GM06990 (cell line): ENCODE data around the gene EPHX1.

Source experiments
- DNase-seq: peaks from one replicate; pipeline ENCODE4 v3.0.0-alpha.2; 2011; ENCODE audit not compliant: insufficient read length; ENCODE audit errors: extremely low read depth
- H3K27me3 ChIP-seq: replicated peaks from 2 replicates; pipeline ENCODE4 v1.6.0; 2011; ENCODE audit warnings: low read length; ENCODE audit not compliant: control insufficient read depth, insufficient read depth
- H3K36me3 ChIP-seq: 2 replicates; pipeline ENCODE4 v1.5.1; 2011; ENCODE audit warnings: low read length; ENCODE audit not compliant: control insufficient read depth, insufficient read depth
- H3K4me3 ChIP-seq: replicated peaks from 2 replicates; pipeline ENCODE4 v1.5.1; 2011; ENCODE audit warnings: low read depth, mild to moderate bottlenecking, control low read depth, low read length
- CTCF ChIP-seq: IDR thresholded peaks from 2 replicates; pipeline ENCODE4 v1.5.1; 2011; ENCODE audit warnings: low read length, control low read depth, mild to moderate bottlenecking, inconsistent platforms; ENCODE audit not compliant: insufficient read depth, poor library complexity, severe bottlenecking

EPHX1 gene

DNA sequence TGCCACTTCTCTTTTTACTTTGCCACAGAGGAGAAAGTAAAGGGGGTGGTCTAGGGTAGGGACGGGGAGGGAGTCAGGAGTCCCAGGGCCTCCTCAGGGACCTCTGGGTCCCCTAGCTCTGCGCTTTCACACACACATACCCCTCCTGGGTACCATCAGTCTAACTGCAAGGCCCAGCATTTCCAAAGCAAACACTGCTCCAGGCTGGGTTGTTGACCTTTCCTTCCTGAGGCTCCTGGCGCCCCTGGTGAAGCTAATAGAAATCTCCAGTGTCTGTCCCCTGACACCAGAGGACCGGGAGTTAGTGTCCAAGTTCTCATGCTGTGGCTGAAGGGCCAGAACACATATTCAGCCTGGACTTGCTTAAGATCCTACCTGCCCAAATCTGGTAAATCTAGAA, 68.4 kb downstream of the EPHX1 start:
- no peak for TF ChIP-seq CTCF
- DNase-seq = no peak
- H3K36me3 ChIP-seq = peaks cover 2% of the 10 kb centered on the region
- H3K4me3 ChIP-seq = no peak overlapping the region
- H3K27me3 ChIP-seq = no peaks in the 10 kb centered on the region

- DNase-seq = no peak
- Histone ChIP-seq H3K4me3 (no peak overlapping the region), H3K36me3 (peaks cover 1% of the 10 kb centered on the region), H3K27me3 (no peaks in the 10 kb centered on the region)
- TF ChIP-seq CTCF = no peak
These were observed 69.7 kb downstream of the EPHX1 start for GRCh38 chr1:225879521-225880221.

DNA sequence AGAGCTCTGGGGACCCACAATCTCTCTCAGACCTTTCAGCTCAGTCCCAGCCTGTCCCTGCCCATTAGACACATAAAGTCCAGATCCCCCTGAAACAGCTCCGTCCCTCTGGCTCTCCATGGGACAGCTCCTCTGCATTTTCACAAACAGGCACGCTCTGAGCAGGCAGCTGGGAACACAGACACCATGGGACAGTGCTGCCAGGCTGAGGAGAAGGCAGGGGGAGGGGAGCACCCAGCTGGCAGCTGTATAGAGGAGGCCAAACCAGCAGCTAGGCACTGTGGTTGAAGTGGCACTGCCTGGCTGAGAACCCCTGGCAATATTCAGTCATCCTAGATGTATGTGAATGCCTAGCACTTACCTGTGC, 70.3 kb downstream of the EPHX1 start:
- Histone ChIP-seq H3K36me3 (peaks cover 1% of the 10 kb centered on the region), H3K4me3 (no peak overlapping the region)
- DNase-seq = no peak

DNA sequence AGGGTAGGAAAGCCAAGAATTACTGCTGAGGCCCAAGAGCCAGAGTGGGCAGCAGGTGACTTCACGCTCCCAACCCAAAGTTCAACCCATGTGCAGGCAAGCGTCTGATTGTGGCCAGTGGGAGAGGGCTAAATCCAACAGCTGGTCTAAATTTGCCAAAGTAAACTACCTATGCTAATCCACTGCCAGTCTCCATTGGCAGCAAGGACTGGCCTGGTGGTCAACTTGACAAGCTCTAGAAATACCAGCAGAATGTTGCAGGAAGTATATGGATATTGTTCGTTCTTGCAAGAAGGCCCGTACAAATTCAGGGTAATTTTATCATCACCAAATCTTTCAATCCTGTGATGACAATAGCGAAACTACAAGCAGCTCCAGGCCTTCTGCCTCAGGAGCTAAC, 70.7 kb downstream of the EPHX1 start:
- no peak for DNase-seq
- H3K27me3 ChIP-seq = no peaks in the 10 kb centered on the region
- TF ChIP-seq CTCF = no peak
- H3K36me3 ChIP-seq = peaks cover 1% of the 10 kb centered on the region
- H3K4me3 ChIP-seq = no peak overlapping the region

More for the DNA sequence above, 70.3 kb downstream of the EPHX1 start:
- H3K27me3 ChIP-seq = no peaks in the 10 kb centered on the region
- TF ChIP-seq CTCF = no peak

DNA sequence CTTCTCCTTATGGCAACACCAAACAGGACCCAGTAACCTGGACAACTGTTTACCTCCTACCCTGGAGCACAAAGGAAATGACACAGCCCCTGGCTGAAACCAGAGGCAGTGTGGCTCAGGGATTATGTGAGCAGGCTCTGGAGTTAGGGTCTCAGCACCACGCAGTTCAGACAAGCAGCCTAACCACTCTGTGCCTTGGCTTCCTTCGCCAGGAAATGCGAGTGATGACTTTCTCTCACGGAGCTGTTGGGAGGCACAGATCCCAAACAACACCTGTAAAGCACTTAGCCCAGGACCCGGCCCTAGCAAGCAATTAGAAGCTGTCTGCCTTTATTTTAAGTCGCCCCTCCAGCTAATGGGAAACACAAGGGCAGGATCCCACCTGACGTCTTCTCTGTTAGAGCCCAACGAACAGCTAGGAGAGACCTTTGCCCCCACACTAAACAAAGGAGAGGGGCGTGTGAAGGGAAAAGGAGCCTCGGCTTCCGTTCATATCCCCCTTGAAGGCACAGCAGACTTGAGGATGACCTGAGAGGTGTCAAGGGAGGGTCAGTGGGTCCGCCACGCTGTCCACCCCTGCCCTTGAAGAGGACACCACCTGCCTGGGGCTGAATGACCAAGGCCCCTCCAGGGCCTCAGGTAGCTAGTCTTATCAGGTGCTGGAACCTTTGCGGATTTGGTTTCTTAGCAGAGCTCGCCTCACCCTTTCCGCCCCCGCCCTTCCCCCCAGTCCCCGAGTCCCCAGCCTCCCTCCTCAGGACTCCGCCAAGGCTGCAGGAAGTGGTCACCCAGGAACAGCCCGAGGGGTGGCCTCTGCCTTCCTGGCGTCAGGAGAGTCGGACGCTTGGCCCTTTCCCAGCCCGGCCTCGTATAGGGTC, 71.4 kb downstream of the EPHX1 start:
- no peaks in the 10 kb centered on the region for H3K27me3 ChIP-seq
- peaks cover 1% of the 10 kb centered on the region for H3K36me3 ChIP-seq
- peak; percentile 57 for DNase-seq
- H3K4me3 ChIP-seq = peak overlapping the region; percentile 77
- TF ChIP-seq CTCF = no peak
